Cortex of kidney (tissue), 1 donor: ENCODE measurements around the gene DNM3.
"Not testable (repeated sequence)": the region's sequence is repeated elsewhere in the genome, so short reads cannot be mapped to it uniquely, and the experiment has no call there.

ENCODE experiments used
- DNase-seq: peaks from one replicate; lab custom pipeline; 2025; lab: John Stamatoyannopoulos, UW

Gene DNM3

DNA sequence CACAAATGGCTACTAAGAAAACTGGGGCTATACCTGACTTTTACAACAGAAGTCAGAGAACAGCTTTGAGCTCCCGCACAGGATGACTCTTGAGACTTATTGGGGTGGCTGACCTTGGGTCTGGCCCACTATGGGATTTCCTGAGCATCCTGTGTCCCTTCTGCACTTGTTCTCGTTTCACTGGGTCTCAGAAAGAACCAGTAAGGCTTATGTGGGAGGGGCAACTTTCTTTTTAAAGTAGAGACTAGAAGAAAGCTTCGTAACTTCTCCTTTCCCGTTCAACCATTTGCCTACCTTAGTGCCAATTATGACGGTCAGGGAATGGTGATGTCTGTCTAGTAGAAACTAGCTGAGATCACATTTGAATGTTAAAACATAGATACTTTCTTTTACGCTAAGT lies 519.7 kb downstream of the DNM3 start:
- no peak for DNase-seq

DNA sequence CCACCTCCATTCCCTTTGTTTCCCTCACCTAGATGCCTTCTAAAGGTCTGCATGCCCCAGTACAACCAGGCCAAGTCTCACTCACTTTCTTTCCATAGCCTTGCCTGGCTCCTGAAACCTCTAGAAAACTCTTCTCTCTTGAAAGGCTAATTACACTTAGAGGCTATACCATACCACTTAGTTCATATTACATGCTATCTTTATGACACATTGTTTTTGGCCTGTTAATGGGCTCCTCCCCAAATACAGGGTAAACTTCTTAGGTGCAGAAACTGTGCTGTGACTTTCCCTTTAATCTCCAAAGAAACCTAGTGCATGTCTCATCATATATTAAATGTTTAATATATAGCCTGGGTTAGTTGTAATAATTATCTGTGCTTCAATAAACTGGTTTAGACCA lies 522.6 kb downstream of the DNM3 start:
- no peak for DNase-seq

GRCh38 chr1:172371646-172372045 lies 530.3 kb downstream of the DNM3 start:
- not testable (repeated sequence) for DNase-seq

GRCh38 chr1:172373864-172374263 lies 532.6 kb downstream of the DNM3 start:
- DNase-seq: no peak

GRCh38 chr1:172375211-172375631 lies 533.9 kb downstream of the DNM3 start:
- no peak for DNase-seq

- DNase-seq: no peak
Measured at GRCh38 chr1:172376431-172376830, 535.1 kb downstream of the DNM3 start.

- DNase-seq: no peak
Measured at GRCh38 chr1:172377565-172377964, 536.3 kb downstream of the DNM3 start.

DNA sequence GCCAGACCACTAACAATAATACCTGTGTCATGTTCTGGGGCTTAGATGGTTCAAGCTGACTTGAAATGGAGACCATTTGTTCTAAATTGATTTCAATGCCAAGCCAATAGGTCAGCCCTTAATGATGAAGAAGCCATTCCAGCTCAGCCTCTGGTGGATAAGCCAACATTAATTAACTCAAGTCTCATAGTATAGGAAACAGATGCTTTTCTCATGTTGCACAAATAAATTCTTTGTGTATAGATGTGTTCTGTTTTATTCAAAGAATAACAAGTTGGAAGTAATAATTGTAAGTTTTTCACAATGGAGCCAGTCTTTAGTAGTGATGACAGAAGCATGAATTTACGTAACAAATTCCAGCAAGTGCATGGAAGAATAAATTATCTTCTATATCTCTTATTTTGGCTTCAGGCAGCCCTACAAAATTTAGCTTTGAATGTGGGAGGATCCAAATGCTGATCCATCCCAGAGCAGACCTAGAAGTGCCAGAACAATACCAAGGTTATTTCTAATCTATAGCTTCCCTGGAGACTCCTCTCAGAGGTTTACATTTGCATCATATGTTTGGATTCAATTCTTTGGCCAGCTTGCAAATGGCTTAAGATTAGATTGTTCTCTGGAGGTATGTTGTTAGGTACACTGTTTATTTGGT lies 536.9 kb downstream of the DNM3 start:
- no peak for DNase-seq

- no peak for DNase-seq
Measured at GRCh38 chr1:172380441-172381244, 539.3 kb downstream of the DNM3 start.

- DNase-seq: no peak
Measured at GRCh38 chr1:172381946-172382345, 540.6 kb downstream of the DNM3 start.

DNA sequence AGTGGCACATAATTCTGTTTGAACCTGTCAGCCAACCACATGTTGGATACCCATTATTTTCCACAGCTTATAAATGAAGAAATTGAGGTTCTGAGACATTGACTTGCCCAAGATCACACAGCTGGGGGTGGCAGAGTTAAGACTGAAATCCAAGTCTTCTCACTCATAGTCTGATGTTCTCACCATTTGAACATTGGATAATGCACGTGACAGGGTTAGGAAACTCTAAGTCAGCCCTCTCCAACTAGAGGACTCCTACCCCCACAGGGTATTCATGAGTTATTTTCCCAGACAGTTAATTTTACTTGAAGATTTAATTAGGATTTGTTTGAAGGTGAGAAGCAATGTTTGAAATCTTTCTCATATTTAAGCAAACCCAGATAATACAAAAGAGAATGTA lies 541.1 kb downstream of the DNM3 start:
- no peak for DNase-seq

DNA sequence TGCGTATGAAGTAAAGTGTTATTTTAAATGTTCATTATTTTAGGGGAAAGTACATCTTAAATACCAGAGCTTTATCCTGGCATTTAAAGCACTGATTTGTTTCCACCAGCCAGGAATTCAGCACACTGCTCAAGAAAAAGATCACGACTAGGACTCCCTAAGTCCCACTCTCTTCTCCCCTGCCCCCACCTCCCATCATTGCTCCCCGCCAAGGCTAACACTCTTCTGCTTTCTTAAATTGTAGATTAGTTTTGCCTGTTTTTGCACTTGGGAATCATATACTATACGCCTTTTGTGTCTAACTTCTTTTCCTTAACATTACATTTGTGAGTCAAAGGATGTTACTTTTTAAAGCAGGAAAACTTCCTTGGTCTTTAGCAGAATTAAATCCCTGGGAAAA lies 541.7 kb downstream of the DNM3 start:
- DNase-seq: no peak

GRCh38 chr1:172383536-172383935 lies 542.2 kb downstream of the DNM3 start:
- no peak for DNase-seq

DNA sequence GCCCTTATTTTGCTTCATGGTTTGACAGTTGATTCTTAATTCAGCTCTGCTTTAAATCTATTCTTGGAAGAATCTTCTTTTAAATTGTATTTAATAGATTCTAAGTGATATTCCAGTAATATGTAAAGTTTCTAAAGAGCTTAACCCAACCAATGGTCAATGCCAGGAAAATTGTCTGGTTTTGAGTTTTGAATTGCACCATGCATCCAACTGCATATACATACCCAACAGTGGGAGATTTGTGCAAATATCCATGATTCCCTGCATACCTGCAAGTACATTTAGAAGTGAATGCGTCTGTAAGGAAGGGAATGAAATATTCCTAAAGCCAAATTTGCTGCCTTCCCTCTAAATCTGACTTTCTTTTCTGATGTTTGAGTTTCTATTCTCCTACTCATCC lies 543.4 kb downstream of the DNM3 start:
- DNase-seq: no peak

GRCh38 chr1:172386046-172386445 lies 544.7 kb downstream of the DNM3 start:
- no peak for DNase-seq

DNA sequence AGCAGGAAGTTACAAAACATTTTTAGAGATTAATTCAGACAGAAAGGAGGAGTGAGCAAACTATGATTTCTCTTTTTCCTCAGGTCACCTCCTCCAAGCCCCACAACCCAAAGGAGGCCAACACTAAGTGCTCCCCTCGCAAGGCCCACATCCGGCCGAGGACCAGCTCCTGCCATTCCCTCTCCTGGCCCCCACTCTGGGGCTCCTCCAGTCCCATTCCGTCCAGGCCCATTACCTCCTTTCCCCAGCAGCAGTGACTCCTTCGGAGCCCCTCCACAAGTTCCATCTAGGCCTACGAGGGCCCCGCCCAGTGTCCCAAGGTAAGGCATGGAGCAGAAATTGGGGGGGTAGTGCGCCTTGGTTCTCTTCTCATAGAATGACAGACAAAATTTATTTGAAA lies 547.2 kb downstream of the DNM3 start:
- DNase-seq: no peak

DNA sequence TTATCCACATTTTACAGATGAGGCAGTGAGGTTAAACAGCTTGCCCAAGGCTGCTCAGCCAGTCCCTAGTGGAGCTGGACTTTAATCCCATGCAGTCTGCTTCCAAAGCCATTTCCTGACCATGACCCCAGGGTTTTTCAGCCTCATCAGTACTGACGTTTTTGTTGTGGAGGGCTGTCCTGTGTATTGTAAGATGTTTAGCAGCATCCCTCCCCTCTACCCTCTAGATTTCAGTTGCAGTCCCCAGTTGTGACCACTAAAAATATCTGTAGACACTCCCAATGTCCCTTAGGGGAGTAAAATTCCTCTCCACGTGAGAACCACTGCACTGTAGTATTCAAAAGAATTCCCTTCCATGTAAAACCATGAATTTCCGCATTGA lies 549.0 kb downstream of the DNM3 start:
- no peak for DNase-seq

DNA sequence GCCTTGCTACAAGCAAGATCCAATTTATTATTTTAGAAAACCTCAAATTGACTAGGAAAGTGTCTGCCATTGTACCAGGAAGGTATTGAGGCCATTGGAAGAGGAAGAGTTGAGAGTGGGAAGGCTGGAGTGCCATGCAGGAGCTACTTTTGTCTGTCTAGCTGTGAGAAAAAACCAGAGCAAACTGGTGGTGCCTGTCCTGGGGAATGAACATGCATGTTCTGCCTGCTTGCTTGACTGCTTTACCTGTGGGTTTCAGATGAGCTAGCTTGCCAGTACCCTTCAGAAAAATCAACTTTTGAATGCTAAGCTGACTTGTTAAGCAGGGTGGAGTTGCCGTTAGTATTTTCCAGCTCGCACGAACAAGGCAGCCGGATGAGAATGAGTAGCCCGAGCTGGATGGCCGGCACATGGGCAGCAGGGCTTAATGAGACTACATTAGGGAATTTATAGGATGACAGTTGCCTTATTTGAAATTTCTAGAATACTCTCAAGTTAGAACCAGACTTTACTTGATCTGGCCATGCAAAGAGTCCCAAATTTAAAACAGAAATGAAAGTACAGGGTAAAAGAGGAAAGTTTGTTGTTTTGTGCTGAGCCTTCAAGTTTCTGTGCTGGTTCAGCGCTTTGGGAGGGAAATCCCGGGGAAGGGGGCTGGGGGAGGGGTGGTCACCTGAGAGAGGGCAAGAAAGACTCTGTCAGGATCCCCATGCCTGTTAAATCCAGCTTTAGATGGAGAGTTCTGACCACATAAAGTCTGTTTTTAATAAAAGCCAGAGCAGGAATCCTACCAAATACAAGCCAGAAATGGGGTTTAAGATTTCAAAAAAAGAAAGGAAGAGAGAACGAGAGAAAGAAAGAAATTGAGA lies 549.6 kb downstream of the DNM3 start:
- DNase-seq: no peak

GRCh38 chr1:172391976-172392375 lies 550.7 kb downstream of the DNM3 start:
- DNase-seq: no peak

DNA sequence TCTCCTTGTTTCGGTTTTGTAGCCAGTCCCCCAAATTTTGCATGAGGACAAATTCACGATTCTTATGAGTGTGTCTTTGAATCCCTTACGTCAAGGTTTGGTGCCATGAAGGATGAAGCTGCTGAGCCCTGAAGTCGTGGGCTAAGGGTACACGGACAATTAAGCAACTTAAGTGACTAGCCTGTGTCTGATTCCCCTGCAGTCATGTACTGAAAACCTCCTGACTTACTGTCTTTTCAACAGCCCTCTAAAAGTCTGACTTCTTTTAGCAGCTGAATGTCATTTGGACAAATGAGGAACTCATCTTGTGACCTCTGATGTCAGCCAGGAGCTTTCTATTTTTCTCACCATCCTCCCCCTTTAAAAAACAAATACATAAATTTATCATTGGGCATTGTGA lies 552.1 kb downstream of the DNM3 start:
- no peak for DNase-seq

DNA sequence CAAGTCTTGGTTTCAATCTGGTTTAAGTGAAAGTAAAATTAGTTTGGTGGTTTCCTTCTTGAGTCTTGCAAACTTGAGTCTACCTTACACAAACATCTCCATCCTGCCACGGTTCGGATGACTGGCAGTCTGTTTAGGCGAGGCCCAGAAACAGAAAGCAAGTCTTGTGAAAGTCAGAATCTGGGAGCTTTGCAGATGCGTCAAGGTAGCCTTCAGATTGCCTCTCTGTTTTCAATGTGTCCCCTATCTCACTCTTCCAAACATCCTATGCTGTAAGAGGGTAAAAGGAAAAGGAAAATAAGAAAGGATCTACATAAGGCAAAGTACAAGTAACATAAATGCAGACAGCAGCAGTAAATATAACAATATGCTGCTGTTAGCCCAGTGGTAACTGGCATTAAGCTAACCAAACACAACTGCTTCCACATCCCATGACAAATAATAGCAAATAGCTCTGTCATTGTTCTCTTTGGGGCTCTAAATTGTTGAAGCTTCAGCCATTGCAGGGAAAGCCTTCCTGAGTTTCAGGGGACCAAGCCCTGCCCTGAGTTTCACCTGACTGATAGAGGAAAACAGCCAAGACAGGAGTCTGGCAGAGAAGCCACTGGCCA lies 552.9 kb downstream of the DNM3 start:
- DNase-seq: no peak

DNA sequence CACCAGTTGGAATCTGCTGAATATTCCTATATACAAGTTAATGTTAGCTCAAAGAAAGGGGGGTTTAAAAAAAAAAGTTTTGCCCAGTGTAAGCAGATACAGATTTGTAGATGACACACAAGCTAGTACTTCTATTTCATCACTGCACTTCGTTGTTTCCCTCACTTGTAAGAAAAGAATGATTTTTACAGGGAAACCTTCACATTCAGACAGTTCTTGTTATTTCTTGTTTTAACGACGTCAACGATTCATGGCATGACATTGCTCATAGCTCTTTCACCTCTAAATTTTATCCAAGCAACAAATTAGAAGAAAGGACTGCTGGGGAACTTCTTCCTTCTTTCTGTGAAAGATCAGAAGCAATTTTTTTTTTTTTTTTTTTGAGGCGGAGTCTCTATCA lies 553.5 kb downstream of the DNM3 start:
- no peak for DNase-seq
